NK-92 treated with Interleukin-12 subunit alpha and Interleukin-12 subunit beta, amount 100 ng/mL, for 24 hours (cell line): ENCODE results near the gene PES1.
"Not testable (repeated sequence)": the region's sequence is repeated elsewhere in the genome, so short reads cannot be mapped to it uniquely, and the experiment has no call there.

Experiments used
- DNase-seq: peaks from one replicate; lab custom pipeline; 2025; lab: John Stamatoyannopoulos, UW

The PES1 gene

GRCh38 chr22:30574095-30574981 lies 17.4 kb downstream of the PES1 start, which contains the start of gene GAL3ST1:
TSS of gene GAL3ST1 (minus strand) at chr22:30574665. CDS start at chr22:30557392, 17,273 bp downstream.
- DNase-seq, result no peak

DNA sequence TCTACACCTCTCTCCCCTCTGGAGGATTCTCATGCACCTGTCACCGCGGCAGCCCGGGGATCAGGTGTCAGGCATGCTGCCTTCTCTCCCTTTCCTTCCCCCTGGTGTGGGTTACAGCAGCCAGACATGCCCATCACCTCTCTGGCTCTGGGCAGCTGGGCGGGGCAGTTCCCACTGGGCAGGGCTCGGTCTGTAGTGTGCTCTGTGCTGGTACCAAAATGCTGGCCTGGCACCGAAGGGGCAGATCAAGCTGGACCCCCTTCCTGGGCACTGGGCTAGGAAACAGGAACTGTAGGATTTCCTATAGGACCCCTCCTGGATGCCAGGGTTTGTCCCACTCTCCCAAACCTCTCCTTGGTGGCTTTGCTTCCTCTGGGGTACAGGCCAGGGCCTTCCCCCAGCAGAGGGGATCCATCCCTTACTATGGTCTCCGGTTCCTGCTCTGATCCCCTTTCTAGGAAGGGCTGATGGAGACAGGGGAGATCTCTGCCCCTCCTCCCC lies 18.1 kb downstream of the PES1 start:
- no peak for DNase-seq

- no peak for DNase-seq
Observed at GRCh38 chr22:30572840-30573593, 18.7 kb downstream of the PES1 start.

GRCh38 chr22:30572210-30572609 lies 19.5 kb downstream of the PES1 start:
- no peak for DNase-seq

- no peak for DNase-seq
Observed at GRCh38 chr22:30569674-30570202, 22.0 kb downstream of the PES1 start.

GRCh38 chr22:30568137-30568805 lies 23.4 kb downstream of the PES1 start:
- DNase-seq, result no peak

DNA sequence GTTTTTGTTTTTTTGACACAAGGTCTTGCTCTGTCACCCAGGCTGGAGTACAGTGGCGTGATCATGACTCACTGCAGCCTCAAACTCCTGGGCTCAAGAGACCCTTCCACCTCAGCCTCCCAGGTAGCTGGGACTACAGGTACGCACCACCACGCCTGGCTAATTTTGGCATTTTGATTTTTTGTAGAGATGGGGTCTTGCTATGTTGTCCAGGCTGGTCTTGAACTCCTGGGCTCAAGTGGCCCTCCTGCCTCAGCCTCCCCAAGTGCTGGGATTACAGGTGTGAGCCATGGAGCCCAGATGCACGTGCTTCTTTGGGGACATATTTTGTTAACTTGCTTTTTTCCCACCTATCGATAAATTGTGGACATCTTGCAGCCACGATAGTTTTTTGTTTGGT lies 24.4 kb downstream of the PES1 start:
- DNase-seq, result not testable (repeated sequence)

DNA sequence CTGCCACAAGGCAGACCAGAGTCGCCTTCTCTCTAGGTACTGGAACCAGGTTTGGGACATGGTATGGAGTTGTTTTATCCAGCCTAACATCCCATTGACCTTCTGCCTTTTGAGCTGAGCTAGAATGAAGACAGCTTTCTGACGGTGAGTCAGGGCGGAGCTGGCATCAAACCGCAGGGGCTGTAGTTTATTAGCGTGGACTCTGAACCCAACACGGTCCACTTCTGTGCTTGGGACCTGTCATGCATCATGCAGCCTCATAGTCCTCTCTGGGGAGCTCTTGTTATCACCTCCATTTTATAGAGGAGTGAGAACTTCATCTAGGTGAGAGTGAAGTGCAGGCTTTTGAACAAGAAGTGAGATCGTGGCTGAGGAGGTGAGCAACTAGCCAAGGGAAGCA lies 25.6 kb downstream of the PES1 start:
- DNase-seq, result no peak

GRCh38 chr22:30565341-30565740 lies 26.4 kb downstream of the PES1 start:
- DNase-seq, result no peak

GRCh38 chr22:30564761-30565119 lies 27.0 kb downstream of the PES1 start:
- DNase-seq, result no peak

DNA sequence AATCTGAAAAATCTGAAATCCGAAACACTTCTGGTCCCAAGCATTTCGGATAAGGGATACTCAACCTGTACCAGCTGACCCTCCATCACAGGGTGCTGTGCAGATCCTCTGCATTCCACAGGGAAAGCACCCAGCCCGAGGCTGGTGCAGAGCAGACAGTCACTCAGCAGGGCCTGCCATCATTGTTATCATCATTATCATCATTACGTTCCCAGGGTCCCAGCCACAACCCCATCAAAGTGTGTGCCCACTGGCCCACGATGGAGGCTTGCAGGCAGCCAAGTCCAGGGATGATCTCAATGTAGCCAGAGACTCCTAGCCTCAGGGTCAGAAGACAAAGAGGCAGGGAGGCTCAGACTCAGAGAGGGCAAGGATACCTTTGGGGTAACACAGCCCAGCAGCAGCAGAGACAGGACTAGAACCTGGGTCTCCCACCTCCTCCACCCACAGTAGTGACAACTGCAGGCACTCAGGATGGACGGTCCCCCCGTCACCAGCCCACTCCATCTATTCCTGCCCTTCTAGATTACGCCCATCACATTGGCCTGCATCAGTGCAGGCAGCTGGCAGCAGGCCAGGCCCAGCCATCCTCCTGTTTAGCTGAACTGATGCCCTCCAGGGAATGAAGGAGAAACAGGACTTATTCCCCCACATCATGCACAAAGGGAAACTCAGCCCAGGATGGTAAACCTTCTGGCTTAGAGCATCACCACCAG lies 27.5 kb downstream of the PES1 start:
- DNase-seq, result no peak

- DNase-seq, result no peak
Observed at GRCh38 chr22:30562366-30562765, 29.3 kb downstream of the PES1 start.

- no peak for DNase-seq
Observed at GRCh38 chr22:30561402-30562189, 30.1 kb downstream of the PES1 start.

DNA sequence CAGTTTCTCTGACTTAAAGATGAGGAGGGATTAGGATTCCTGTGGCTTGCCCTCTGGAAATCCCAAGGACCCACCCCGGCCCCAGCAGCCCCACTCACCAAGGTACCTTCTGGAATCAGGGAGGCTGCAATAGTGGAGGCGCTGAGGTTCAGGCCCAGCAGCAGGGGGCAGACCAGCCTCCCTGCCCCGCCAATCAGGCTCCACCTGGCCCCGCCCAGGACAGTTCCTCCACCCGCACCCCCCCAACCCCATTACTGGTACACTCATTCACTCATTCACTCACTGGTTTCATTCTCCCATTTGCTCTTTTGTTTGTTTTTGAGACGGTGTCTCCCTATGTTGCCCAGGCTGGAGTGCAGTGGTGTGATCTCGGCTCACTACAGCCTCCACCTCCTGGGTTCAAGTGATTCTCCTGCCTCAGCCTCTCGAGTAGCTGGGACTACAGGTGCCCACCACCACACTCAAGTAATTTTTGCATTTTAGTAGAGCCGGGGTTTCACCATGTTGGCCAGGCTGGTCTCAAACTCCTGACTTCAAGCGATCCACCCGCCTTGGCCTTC lies 31.0 kb downstream of the PES1 start:
- DNase-seq, result not testable (repeated sequence)

DNA sequence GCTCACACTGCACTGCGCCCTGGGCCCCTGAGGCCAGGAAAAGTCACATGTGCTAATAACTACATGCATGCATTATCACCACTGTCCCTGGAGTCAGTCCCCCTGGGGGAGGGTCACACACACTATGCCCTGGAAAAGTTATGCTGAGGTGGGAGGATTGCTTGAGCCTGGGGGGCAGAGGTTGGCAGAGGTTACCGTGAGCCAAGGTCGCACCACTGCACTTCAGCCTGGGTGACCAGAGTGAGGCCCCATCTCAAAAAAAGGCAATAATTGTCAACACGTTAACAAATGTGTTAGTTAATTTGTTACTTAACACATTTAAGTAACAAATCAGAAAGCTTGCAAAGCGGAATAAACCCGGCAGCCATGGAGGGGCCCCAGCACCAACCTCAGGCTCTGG lies 31.8 kb downstream of the PES1 start:
- DNase-seq, result no peak

DNA sequence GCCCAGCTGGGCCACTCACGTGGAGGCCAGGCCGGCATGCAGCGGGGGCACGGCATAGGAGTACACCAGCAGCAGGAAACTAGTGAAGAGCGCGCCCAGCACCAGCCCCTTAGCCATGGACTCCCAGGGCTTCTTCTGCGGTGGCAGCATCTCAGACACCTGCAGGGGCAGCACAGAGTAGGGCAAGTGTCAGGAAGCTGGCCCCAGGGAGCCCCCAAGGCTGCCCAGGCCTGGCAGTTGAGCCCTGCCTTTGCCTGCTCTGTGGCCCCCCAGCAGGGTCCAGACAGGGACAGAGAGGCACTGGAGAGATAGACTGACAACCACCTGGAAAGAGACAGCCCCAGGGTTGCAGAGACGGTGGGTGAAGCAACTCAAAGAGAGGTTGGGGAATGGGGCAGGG lies 34.5 kb downstream of the PES1 start:
- no peak for DNase-seq

- no peak for DNase-seq
Observed at GRCh38 chr22:30556388-30556787, 35.3 kb downstream of the PES1 start.

DNA sequence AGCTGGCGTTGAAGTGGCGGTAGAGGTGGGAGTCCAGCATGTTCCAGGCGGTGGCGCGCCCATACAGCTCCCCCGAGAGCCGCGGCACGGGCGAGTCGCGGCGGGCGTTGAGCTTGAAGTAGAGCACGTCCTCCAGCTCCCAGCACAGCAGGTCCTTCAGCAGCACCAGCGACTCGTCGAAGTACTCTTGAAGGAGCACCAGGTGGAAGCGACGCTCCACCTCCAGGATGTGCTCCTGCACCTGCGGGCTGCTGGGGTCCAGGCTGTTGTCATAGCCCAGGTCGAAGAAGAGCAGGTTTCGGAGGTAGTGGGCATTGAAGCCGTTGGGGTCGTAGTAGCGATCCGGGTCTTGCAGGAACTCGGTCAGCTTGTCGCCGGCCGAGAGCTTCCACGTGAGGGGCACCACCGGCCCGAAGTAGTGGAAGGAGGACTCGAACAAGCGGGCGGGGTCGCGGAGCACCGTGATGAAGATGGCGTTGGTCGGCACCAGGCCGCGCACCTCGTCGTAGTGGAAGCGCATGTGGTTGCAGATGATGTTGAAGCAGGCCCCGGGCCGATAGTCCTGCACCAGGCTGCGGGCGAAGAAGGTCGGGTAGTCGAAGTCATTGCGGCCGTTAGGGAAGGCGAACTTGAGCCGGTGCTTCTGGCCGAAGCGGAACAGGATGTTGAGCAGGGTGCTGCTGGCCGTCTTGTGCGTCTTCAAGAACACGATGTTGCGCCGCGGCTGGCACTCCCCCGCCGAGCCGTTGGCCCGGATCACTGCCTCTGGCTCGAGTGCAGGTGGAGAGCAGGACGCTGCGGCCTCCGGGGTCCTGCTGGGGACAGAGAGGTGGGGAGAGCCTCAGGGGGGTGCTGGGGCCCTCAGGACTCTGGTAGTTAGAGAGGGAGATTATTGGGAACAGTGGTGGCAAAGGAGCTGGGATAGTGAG lies 36.2 kb downstream of the PES1 start:
- DNase-seq, result no peak

DNA sequence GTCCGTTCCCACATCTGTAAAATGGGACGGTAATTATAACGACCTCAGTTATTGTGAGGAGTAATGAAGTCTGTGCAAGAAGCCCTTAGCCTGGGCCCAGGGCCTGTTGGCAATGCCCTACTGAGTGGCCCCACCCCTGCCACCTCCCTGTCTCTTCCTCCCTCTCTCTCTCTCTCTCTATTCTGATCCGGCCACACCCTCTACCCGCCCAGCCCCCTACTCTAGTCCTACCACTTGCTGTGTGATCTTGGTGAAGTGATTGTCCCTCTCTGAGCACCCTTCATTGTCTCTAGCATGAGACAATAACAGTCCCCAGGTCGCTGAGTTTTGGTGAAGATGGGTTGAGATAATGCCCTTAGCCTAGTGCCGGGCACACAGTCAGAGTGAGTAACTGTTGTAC lies 37.7 kb downstream of the PES1 start:
- DNase-seq, result no peak
